ENCODE measurements around the gene ERCC1. TPM values are rescaled to one million over a fixed set of nuclear protein-coding genes. Genes with fewer than 3 reads are reported as not detected.

ERCC1 gene
- total RNA-seq, 6 experiments from 2014 or later = 19.2 to 29.4 (median 22.6) TPM

DNA sequence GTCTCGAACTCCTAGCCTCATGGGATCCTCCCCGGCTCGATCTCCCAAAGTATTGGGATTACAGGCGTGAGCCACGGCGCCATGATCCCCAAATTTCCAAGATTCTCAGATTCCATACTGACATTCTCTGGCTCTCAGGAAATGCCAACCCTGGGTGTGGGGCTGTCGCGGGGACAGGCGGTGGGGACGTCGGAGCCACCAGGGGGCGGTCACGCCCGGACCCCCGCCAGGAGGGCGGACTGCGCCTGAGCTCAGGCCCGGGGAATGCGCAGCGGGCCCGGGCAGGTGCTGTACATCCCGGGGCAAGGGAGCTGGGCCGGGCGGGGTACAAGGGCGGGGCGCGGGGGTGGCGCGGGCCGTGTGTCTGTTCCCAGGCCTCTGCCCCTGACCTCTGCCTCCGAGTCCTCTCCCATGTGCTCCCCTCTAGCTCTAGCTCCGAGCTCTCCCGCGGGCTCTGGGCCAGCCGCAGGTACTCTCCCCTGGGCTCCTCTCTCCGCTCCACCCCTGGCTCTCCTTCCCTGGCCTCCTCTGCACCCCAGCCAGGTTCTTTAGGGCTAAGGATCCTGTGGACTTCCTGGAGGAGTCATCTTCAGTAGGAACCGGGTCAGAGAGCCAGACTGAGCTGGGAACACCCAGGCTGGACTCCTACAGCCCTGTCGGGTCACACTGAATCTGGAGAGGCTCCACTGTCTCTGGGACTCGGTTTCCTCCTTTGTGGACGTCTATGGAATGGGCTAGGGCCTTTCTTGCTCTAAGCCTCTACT lies 21.2 kb downstream of the ERCC1 start:
- no peak overlapping the region for H3K27ac ChIP-seq
- no peaks in the 10 kb centered on the region for H3K9me3 ChIP-seq
- no peak for ATAC-seq
- no peak overlapping the region for H3K4me3 ChIP-seq
- intact Hi-C loops (cut with DNase I) = no loop called here
- TF ChIP-seq, protein P1, sequence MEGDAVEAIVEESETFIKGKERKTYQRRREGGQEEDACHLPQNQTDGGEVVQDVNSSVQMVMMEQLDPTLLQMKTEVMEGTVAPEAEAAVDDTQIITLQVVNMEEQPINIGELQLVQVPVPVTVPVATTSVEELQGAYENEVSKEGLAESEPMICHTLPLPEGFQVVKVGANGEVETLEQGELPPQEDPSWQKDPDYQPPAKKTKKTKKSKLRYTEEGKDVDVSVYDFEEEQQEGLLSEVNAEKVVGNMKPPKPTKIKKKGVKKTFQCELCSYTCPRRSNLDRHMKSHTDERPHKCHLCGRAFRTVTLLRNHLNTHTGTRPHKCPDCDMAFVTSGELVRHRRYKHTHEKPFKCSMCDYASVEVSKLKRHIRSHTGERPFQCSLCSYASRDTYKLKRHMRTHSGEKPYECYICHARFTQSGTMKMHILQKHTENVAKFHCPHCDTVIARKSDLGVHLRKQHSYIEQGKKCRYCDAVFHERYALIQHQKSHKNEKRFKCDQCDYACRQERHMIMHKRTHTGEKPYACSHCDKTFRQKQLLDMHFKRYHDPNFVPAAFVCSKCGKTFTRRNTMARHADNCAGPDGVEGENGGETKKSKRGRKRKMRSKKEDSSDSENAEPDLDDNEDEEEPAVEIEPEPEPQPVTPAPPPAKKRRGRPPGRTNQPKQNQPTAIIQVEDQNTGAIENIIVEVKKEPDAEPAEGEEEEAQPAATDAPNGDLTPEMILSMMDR (IDR thresholded peaks at IDR 0.05) = peak; percentile 24 to 33 (median 26)
- TF ChIP-seq POLR2A (IDR thresholded peaks at IDR 0.05) = no peak
- DNase-seq = peak in 2 of 3 donors; percentile 33 to 50
- no peaks in the 10 kb centered on the region for H3K27me3 ChIP-seq
- WGBS (ENCODE audit: insufficient coverage, low coverage, low lambda C conversion rate, missing lambda C conversion rate) = 44% methylated on average over 16 of the region's 40 CpGs
- H3K4me1 ChIP-seq = peaks cover 0 to 12% (median 6%) of the 10 kb centered on the region in 4 donors
- no peaks in the 10 kb centered on the region for H3K36me3 ChIP-seq

DNA sequence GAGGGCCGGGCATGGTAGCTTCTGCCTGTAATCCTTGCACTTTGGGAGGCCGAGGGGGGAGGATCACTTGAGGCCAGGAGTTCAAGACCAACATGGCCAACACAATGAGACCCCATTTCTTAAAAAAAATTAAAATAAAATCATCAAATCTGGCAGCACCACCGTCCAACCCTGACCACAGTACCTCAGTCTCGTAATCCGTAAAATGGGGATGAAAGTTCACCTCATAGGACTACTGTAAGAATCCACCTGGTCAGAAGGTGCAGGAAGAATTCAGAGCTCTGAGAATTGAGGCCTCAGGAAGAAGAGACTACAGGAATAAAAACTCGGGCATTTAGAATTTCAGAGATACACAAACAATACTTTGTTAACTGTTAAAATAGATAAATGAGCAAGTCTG lies 21.9 kb downstream of the ERCC1 start:
- no peak overlapping the region for H3K4me3 ChIP-seq
- WGBS (ENCODE audit: insufficient coverage, low coverage, low lambda C conversion rate, missing lambda C conversion rate) = 84% methylated on average over 6 of the region's 6 CpGs
- H3K27me3 ChIP-seq = no peaks in the 10 kb centered on the region
- ATAC-seq = no peak
- no peaks in the 10 kb centered on the region for H3K36me3 ChIP-seq
- DNase-seq = no peak
- intact Hi-C loops (cut with DNase I) = no loop called here
- no peaks in the 10 kb centered on the region for H3K9me3 ChIP-seq
- H3K27ac ChIP-seq = no peak overlapping the region
- H3K4me1 ChIP-seq = peaks cover 0 to 12% (median 2%) of the 10 kb centered on the region in 4 donors
- TF ChIP-seq, protein P1 (IDR thresholded peaks at IDR 0.05) = no peak
- TF ChIP-seq POLR2A (IDR thresholded peaks at IDR 0.05) = no peak

GRCh38 chr19:45400192-45400591 lies 23.5 kb downstream of the ERCC1 start:
- TF ChIP-seq, protein P1 (IDR thresholded peaks at IDR 0.05) = no peak
- TF ChIP-seq POLR2A (IDR thresholded peaks at IDR 0.05) = no peak
- H3K4me1 ChIP-seq = peaks cover 0 to 12% (median 2%) of the 10 kb centered on the region in 4 donors
- no CpG with 5 or more reads among the region's 6 CpGs for WGBS (ENCODE audit: insufficient coverage, low coverage, low lambda C conversion rate, missing lambda C conversion rate)
- H3K4me3 ChIP-seq = no peak overlapping the region
- H3K36me3 ChIP-seq = no peaks in the 10 kb centered on the region
- DNase-seq = no peak
- intact Hi-C loops (cut with DNase I) = no loop called here
- no peak for ATAC-seq
- H3K9me3 ChIP-seq = no peaks in the 10 kb centered on the region
- H3K27me3 ChIP-seq = no peaks in the 10 kb centered on the region
- no peak overlapping the region for H3K27ac ChIP-seq

GRCh38 chr19:45395821-45396617 lies 27.7 kb downstream of the ERCC1 start:
- Histone ChIP-seq H3K4me3 (no peak overlapping the region), H3K27ac (no peak overlapping the region), H3K4me1 (no peaks in the 10 kb centered on the region), H3K9me3 (no peaks in the 10 kb centered on the region), H3K36me3 (no peaks in the 10 kb centered on the region), H3K27me3 (no peaks in the 10 kb centered on the region)
- 72% methylated on average over 21 of the region's 59 CpGs for WGBS (ENCODE audit: insufficient coverage, low coverage, low lambda C conversion rate, missing lambda C conversion rate)
- DNase-seq (no peak), ATAC-seq (no peak)
- TF ChIP-seq, protein P1 (IDR thresholded peaks at IDR 0.05) = no peak
- no peak for TF ChIP-seq POLR2A (IDR thresholded peaks at IDR 0.05)
- intact Hi-C loops (cut with DNase I) = no loop called here

All from right lobe of liver (tissue), 6 donors.